Neural cell (in vitro differentiated cells): ENCODE results near the gene COPS8.

ENCODE experiments used
- CTCF ChIP-seq: fragments of 450-650 bp; IDR thresholded peaks from 2 replicates; pipeline ENCODE4 v1.5.1; 2014; ENCODE audit warnings: antibody characterized with exemption, mild to moderate bottlenecking, moderate library complexity; ENCODE audit not compliant: poor library complexity, severe bottlenecking
- EP300 ChIP-seq: fragments of 450-650 bp; conservative IDR thresholded peaks from 2 replicates; pipeline ENCODE4 v1.6.1; 2014; ENCODE audit warnings: antibody characterized with exemption, mild to moderate bottlenecking, moderate library complexity; ENCODE audit not compliant: poor library complexity, severe bottlenecking
- EZH2 ChIP-seq: fragments of 200-600, 300-800 bp; shearing (Covaris generic), sonication (generic); IDR thresholded peaks from 2 replicates; pipeline ENCODE4 v1.6.1; 2014; ENCODE audit warnings: antibody characterized with exemption, low read length, borderline replicate concordance, mild to moderate bottlenecking; ENCODE audit not compliant: insufficient read depth, poor library complexity, severe bottlenecking
- MXI1 ChIP-seq: fragments of 450-650 bp; conservative IDR thresholded peaks from 2 replicates; pipeline ENCODE4 v1.6.1; 2014; ENCODE audit warnings: antibody characterized with exemption, mild to moderate bottlenecking; ENCODE audit not compliant: poor library complexity, severe bottlenecking
- POLR2AphosphoS5 ChIP-seq: IDR thresholded peaks from 2 replicates; pipeline ENCODE4 v1.6.1; 2012
- RAD21 ChIP-seq: fragments of 450-650 bp; conservative IDR thresholded peaks from 2 replicates; pipeline ENCODE4 v1.6.1; 2014; ENCODE audit warnings: antibody characterized with exemption, mild to moderate bottlenecking, moderate library complexity
- REST ChIP-seq: IDR thresholded peaks from 2 replicates; pipeline ENCODE4 v1.6.1; 2012; ENCODE audit warnings: borderline replicate concordance
- TAF1 ChIP-seq: IDR thresholded peaks from 2 replicates; pipeline ENCODE4 v1.6.1; 2012; ENCODE audit warnings: low read depth

- peak; percentile 80 for TF ChIP-seq CTCF
- no peak for TF ChIP-seq REST
- TF ChIP-seq TAF1, result no peak
- TF ChIP-seq POLR2AphosphoS5, result no peak
- no peak for TF ChIP-seq EZH2
- no peak for TF ChIP-seq MXI1
- no peak for TF ChIP-seq EP300
- TF ChIP-seq RAD21, result peak; percentile 82
Measured at GRCh38 chr2:237072067-237072931, 13.4 kb upstream of the COPS8 start.
